ENCODE measurements around the gene LMX1B.

Gene LMX1B

DNA sequence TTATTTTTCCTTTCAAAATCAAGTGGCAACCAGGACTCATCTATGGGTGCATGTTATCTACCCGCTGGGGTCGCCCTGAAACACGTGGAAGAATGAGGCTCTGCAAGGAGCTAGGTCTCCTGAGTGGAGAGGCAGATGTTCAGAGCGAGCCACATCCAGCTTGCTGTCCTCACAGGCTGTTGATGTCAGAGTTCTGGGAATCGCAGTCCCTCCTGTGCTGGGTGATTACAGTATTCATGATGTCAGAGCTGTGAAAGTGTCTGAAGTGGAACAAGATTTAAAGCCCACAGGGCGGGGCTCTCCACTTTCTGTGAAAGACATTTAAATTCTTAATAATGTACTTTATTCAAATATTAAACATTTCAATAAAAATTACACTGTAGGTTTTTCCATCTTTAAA lies 24.4 kb upstream of the LMX1B start:
- H3K27ac ChIP-seq, result no peak overlapping the region
- TF ChIP-seq, protein P1, sequence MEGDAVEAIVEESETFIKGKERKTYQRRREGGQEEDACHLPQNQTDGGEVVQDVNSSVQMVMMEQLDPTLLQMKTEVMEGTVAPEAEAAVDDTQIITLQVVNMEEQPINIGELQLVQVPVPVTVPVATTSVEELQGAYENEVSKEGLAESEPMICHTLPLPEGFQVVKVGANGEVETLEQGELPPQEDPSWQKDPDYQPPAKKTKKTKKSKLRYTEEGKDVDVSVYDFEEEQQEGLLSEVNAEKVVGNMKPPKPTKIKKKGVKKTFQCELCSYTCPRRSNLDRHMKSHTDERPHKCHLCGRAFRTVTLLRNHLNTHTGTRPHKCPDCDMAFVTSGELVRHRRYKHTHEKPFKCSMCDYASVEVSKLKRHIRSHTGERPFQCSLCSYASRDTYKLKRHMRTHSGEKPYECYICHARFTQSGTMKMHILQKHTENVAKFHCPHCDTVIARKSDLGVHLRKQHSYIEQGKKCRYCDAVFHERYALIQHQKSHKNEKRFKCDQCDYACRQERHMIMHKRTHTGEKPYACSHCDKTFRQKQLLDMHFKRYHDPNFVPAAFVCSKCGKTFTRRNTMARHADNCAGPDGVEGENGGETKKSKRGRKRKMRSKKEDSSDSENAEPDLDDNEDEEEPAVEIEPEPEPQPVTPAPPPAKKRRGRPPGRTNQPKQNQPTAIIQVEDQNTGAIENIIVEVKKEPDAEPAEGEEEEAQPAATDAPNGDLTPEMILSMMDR (conservative IDR thresholded peaks at IDR 0.05), result no peak
- TF ChIP-seq ZFX (IDR thresholded peaks at IDR 0.05), result no peak

DNA sequence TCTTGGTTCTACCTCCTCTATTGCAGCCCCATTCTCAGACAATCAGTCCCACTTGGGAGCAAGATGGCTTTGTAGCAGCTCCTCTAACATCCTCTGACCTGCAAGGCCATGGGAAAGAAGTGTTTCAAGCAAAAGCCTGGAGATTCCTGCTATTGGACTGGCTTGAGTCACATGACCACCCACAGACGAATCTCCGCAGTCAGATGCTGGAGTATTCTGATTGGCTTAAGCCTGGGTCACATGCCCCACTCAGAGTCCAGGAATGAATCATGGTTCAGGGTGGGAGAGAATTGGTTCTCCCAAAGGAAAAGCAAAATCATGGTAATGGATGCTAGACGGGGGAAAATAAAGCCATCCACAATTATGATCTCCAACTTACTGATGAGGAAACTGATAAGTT lies 22.6 kb upstream of the LMX1B start:
- TF ChIP-seq, protein P1 (conservative IDR thresholded peaks at IDR 0.05), result no peak
- TF ChIP-seq ZFX (IDR thresholded peaks at IDR 0.05), result no peak
- no peak overlapping the region for H3K27ac ChIP-seq

DNA sequence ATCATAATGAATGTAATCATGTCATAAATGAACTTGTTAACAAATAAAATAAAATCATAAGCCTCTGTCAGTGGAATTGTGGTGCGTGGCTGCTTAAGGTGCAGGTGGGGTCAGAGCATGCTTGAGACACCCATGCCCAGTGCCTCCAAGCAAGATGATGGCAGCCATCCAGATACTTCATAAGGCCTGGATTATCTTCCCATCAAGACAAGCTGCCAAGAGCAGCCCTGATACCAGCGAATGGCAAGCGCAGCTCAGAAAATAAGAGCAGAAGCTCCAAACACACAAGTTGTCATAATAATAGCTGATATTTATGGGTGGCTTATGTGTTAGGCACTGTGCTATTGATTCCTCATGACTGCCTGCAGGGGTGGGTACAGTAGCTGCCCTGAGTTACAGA lies 21.8 kb upstream of the LMX1B start:
- H3K27ac ChIP-seq, result no peak overlapping the region
- TF ChIP-seq, protein P1 (conservative IDR thresholded peaks at IDR 0.05), result no peak
- TF ChIP-seq ZFX (IDR thresholded peaks at IDR 0.05), result no peak

DNA sequence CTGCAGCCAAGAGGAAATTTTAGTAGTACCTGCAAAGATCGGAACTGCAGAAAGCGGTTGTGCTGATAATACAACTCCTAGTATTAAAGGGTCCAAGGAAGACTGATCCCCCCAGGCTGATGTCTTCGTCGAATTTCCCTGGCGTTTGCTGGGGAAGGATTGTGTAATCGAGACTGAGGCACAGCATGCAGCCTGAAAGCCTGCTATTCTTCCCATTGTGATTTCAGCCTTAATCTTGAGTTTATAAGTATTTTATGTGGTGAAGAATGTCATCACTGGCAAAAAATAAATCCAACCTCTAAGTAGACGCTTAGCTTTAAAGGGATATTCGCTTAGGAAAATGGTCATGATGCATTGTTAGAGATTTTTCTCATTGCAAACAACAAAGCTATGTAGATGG lies 21.3 kb upstream of the LMX1B start:
- TF ChIP-seq, protein P1 (conservative IDR thresholded peaks at IDR 0.05), result no peak
- TF ChIP-seq ZFX (IDR thresholded peaks at IDR 0.05), result no peak
- no peak overlapping the region for H3K27ac ChIP-seq

DNA sequence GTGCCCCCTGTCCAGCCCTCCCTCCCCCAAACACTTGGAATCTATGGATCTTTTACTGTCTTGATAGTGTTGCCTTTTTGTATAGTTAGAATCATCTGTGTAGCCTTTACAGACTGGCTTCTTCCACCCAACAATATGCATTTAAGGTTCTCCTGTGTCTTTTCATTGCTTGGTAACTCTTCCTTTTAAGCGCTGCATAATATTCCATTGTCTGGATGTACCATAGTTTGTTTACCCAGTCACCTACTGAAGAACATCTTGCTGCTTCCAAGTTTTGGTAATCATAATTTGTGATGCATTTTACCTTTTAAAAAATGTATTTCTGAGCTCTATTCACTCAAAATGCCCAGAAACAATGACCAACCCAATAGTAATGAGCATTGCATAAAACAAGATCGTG lies 17.7 kb upstream of the LMX1B start:
- TF ChIP-seq ZFX (IDR thresholded peaks at IDR 0.05), result no peak
- TF ChIP-seq, protein P1 (conservative IDR thresholded peaks at IDR 0.05), result no peak
- no peak overlapping the region for H3K27ac ChIP-seq

DNA sequence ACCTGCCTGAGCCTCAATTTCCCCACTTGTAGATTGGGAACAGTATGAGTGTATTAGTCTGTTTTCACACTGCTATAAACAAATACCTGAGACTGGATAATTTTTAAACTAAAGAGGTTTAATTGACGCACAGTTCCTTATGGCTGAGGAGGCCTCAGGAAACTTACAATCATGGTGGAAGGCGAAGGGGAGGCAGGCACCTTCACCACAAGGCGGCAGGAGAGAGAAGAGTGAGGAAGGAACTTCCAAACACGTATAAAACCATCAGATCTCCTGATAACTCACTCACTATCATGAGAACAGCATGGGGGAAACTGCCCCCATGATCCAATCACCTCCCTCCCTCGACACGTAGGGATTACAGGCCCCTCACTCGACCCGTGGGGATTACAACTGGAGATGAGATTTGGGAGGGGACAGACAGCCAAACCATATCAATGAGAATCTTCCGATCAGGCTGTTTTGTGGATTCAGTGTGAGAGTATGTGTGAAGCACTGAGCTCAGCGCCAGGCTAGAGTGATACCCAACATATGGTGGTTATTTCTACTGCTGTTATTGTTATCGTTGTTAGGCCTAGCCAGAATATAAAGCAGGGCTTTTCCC lies 14.6 kb upstream of the LMX1B start:
- TF ChIP-seq, protein P1 (conservative IDR thresholded peaks at IDR 0.05), result peak; percentile 63
- TF ChIP-seq ZFX (IDR thresholded peaks at IDR 0.05), result no peak
- H3K27ac ChIP-seq, result no peak overlapping the region

DNA sequence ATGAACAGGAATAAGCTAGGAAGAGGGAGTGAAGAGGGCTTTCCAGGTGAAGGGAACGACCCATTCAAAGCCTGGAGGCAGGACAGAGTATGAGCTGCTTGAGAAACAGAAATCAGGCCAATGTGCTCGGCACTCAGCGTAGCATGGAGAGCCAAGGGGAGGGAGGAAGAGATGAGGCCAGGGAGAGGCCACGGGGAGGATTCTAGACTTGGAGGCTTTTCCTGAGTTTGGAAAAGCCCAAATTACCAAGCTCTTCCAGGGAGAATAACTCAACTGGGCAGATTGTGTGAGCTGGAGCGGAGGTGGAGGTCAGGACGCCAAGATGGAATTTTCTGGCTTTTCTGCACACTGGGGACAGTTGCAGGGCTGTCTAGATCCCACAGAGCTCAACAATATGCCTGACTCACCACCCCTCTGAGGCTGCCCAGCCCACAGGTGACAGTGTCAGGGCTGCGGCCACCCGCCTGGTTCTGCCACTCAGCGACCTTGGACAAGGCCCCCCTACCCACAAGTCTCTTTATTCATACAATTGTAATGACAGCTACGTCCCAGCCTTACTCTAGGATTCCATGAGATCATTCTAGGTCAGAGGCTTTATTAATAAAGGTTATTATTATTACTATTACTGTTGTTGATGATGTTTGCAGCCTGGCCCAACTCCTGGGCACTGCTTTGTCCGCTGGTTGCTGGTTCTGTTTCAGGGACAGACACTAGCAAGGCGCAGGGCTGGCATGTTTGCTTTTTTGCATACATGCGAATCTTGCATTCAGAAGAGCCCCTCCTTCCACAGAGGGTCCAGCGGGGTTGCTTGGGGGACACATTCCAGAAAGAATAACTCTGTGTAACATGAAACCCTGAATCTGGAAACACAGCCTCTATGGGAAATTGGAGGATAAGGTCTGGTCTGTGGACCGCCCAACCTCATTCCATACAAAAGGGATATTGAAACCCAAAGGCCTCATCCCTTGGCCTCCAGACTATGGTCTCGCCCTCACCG lies 9.4 kb upstream of the LMX1B start:
- no peak overlapping the region for H3K27ac ChIP-seq
- TF ChIP-seq ZFX (IDR thresholded peaks at IDR 0.05), result no peak
- TF ChIP-seq, protein P1 (conservative IDR thresholded peaks at IDR 0.05), result no peak

Data from C4-2B (cell line).